NCI-H748 (cell line): ENCODE data around the gene TSPO.
A peak's percentile ranks its signal among the peaks of the same experiment; 100 is the strongest.
"Not testable (repeated sequence)": the region's sequence is repeated elsewhere in the genome, so short reads cannot be mapped to it uniquely, and the experiment has no call there.

Source experiments
- DNase-seq: peaks from one replicate; lab custom pipeline; 2025; ENCODE audit not compliant: unreplicated experiment; lab: John Stamatoyannopoulos, UW

Gene TSPO

DNA sequence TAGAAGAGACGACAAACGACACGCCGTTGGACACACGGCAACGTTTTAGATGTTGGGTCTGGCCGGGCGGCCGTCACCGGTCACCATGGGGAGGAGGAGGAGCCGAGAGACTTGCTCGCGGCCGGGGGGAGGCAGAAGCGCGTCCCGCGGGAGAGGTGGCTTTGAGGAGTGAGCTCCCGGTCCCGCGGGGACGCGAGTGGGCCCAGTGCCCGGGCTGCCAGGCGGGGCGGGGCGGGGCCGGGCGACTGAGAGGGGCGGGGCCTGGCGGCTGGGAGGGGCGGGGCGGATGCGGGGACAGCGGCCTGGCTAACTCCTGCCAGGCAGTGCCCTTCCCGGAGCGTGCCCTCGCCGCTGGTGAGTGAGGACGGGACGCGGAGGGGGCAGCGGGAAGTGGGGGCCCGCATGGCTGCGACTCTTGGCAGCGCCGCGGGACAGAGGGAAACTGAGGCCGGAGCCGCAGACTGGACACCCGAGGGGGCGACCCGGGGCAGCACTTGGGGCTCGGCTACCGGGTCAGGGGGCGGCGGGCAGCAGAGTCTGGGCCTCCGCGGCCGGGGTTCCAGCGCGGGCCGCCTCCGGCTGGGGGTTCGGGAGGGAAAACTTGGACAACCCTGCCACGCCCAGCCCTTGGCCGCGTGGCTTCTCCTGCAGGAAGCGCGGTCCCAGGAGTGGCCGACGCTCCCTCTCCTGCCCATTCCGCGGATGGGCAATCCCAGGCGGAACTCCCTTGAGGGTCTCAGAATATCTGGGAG is at the start of gene TSPO:
Gene TSPO (plus strand): TSS at position 309 of the 752 bp plus-strand sequence. CDS start 7,680 bp downstream, outside the sequence.
- DNase-seq = peak; percentile 28

DNA sequence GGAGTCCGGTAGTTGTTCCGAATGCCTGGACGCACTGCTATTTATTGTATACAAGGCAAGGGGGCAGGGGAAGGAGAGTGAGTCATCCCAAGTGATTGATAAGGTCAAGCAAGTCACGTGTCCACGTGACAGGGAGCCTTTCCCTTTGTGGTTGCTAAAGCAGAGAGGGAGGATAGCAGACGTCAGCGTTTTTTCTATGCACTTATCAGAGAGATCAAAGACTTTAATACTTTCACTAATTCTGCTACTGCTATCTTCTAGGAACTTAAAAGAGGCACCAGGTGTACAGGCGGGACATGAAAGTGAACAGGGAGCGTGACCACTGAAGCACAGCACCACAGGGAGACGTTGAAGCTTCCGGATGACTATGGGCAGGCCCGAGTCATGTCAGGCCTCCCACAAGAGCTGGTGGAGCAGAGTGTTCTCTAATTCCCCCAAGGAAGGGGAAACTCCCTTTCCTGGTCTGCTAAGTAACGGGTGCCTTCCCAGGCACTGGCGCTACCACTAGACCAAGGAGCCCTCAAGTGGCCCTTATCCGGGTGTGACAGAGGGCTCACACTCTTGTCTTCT is 47.2 kb upstream of the TSPO start:
- not testable (repeated sequence) for DNase-seq

DNA sequence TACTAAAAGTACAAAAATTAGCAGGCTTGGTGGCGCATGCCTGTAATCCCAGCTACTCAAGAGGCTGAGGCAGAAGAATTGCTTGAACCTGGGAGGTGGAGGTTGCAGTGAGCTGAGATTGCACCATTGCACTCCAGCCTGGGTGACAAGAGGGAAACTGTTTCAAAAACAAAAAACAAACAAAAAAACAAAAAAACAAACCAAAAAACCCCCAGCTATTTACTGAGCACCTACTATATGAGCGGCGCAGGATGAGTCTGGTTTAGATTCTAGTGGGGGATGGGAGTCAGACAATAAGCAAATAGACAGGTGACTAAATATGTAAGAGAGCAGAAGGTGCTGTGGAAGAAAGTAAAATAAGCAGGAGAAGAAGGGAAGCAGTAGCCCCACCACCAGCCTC is 46.4 kb upstream of the TSPO start:
- DNase-seq = not testable (repeated sequence)

DNA sequence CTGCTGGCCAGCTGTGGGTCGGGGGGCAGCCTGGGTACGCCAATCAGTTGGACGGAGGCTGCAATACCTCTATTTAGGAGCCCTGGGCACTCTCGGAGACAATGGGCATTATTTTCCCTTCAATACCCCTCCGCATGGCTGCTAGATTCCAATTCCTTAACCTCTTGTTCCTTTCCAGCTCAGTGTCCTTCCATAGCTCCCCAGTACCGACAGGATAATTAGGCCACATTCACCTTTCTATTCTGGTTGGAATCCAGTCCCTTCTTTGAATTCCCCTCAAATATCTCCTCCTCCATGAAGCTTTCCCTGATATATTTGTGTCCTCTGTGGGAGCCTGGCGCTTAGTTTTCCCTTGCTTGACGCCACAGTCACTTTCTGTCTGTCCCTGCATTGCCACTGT is 45.1 kb upstream of the TSPO start:
- no peak for DNase-seq

DNA sequence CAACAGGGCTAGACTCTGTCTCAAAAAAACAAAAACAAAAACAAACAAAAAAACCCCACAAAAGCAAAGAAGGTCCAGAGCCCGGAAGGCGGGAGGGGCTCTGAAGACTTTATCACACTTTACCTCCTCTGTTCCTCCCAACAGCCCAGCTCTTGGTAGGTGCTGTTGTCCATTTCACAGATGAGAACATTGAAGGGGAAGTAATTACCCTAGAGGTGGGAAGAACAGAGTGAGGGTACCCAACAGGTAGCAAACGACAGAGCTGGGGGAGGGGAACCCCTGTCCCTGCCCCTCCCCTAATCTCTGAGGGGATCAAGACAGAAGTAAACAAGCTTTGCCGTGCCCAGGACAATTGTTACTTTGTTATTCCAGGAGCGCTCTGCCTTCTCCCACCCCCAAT is 41.8 kb upstream of the TSPO start:
- DNase-seq = no peak

DNA sequence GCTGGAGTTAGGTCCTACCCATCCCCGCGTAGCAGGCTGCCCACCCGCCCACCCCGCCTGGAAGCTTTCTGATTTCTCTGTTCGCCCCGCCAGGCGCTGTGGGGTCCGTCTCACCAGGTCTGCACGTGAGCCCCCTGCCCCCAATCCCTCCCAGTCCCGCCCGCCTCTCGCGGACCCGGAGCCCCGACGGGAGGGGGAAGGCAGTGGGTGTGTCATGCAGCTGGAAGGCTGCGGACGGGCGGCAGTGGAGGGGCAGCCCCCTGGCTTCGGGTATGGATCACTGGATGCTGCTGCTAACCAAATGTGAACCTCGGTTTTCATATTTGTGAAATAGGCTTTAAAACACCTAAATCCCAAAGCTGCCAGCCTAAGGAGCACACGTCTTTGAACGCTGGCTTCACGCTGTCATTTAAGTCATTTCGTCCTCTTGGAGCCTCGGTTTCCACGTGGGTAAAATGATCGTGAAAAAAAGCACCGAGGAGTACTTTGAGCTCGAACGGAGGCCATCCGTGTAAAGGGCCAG is 41.4 kb upstream of the TSPO start:
- DNase-seq = peak; percentile 41

DNA sequence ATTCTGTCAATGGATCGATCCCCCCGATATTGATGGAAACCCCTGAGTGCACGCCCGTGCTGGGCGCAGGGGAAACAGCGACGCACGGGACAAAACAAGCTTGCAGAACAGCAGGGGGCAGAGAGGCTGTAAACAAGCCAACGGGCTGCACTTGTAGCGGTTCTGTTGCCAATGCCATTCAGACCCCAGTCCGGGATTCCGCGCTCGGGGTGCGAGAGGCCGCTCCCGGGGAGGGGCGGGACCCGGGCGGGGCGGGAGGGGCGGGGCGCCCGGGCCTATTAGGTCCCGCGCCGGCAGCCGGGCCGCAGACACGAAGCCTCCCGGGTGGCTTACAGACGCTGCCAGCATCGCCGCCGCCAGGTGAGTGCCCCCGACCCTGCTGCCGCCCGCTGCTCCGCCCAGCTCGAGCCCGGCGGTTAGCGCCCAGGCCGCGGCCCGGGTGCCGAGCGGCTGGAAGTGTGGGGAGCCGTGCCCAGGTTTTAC is 40.9 kb upstream of the TSPO start, which contains the start of gene BIK:
Gene BIK (plus strand): TSS at position 307 of the 483 bp plus-strand sequence. CDS start 13,273 bp downstream, outside the sequence.
- DNase-seq = peak; percentile 66

DNA sequence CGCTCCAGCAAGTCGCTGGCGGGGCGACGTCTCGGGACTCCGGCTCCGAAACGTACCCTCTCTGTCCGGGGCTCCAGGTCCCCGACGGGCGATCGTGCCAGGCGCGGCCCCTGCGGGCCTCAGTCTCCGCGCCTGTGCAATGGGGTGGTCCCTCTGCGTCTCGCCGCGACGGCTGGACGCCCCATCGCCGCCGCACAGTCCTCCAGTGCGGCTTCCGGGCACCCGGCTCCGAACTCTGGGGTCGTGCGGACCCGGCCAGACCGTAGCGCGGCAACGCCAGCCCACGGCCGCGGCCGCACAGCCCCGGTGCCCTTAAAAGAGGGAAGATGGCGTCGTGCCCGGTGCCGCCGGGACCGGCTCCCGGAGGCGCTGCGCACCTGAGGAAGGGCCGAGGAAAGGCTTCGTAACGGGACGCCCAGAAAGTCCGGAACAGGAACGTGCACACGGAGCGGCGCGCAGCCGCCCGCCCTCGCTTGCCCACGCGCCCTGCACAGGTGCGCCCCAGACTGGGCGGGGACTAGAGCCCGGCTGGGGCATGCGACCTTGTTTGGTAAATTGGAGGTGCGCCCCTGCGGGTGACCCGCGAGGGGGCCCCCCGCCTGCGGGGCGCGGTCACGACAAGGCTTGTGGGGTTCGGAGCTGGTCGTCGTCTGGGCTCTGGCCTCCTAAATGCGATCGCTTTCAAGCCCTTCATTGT is 40.3 kb upstream of the TSPO start:
- peak; percentile 48 for DNase-seq

DNA sequence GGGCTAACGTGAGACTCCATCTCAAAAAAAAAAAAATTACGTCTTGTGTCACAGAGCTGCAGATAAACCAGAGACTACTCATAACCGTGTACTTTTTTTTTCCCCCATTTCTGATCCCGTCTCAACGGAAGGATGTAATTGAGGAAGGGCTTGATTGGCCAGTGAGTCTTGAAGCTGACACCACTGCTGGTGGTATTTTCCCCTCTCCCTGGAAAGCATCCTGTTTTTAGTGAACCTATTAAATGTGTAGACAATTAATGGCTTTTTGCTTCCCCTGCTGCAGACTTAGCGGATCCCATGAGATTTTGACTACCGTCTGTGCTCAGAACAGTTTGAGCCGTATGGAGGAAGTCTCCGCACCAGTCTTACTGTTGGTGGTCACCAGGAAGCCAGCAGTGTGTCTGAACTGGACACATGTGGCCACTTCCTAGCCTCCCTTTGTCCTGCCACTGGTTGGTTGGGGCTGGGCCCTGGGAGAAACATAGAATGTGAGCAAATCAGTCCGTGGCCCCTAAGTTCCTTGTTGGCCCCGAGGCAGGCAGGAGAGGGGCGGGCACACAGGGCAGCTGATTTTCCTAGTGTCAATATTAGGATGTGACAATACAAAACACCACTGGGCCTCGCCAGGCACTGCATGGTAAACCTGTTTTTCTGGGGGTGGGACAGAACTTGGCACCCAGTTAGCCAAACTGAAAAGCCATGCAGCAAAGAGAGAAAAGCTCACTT is 37.7 kb upstream of the TSPO start:
- peak; percentile 69 for DNase-seq

DNA sequence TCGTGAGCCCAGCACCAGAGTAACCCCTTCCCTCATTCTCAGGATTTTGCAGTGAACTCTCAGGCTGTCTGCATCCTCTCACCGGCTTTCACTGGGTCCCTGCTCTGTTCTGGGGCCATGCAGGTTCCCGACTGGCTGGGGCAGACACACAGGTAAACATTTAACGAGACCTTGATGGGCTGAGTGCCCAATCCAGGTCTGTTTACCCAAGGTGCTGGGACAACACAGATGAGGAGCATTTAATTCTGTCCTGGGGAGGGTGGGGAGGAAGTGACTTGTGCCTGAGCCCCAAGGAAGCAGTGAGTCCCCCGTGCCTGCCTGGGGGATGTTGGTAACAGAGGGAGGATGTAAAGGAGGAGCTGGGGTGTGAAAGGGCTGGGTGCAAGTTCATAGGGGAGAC is 36.4 kb upstream of the TSPO start:
- peak; percentile 74 for DNase-seq

DNA sequence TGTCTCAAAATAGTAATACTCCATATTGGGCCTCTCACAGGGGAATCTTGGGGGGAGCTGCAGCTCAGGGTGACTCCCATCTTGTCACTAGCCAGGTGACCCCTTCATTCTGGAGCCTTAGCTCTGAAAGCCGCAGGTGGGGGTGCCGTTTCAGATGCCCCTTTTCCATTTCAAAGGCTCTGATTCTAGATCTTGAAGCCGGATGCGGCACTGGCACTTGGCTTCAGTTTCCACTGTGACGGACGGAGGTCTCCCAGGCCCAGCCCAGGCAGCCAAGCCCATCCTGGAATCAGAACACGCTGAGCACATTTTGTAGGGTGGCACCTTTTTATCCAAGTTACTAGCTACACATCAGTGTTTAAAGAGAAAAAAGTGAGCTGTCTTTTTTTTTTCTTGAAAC is 34.4 kb upstream of the TSPO start:
- no peak for DNase-seq

DNA sequence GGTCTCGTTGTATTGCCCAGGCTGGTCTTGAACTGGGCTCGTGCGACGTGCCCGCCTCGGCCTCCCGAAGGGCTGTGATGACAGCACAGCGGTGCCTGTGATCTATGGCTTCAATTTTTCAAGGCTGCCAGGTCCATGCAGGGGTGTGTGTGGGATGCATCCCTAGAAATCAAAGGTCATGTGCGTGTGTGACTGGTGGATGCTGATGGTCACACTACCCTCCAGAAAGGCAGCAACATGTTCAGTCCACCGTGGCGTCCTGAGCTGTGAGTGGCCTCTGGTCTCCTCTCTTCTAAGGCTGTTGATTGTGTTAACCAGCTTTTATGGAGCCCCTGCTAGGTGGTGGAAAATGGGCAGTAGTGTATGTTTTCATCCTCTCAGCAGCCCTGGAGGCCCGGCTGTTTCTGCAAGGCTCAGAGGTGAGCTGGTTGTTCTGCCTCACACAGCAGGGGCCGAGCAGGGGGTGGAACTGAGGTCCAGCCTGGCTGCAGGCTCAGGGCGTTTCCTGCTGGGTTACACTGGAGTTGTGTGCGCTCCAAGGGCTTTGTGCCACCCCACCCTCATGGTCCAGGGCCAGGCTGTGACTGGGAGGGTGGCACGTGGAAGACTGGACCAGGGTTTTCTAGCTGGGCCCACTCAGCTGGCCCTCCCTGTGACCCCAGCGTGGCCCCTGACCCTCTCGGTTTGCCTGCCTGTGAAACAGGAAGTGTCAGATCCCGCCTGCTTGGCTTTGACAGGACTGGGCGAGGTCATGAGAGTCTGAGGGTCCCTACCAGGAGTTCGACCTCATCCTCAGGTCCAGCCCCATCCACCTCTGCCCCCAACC is 33.1 kb upstream of the TSPO start:
- DNase-seq = no peak

DNA sequence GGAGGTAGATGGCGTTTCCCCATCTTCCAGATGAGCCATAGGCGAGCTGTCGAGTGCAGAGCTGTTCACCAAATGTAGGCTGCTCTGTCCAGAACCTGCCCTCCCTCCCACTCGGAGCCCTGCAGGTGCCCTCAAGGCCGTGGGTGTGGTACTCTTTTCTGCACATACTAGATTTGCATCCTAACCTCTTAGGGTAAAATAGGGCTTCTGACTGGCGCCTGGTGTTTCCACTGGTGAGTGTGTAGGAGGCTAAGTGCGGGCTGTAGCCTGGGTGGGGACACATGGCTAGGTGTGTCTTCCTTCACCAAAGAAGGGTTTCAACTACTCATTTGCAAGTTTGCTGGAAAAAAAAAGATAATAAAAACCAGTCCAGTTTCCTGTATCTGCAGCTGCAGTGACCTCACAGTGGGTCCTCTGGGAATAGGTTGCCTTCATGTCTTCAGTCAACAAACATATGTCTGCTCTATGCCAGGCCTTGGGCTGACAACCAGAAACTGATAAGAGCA is 32.4 kb upstream of the TSPO start:
- DNase-seq = no peak

DNA sequence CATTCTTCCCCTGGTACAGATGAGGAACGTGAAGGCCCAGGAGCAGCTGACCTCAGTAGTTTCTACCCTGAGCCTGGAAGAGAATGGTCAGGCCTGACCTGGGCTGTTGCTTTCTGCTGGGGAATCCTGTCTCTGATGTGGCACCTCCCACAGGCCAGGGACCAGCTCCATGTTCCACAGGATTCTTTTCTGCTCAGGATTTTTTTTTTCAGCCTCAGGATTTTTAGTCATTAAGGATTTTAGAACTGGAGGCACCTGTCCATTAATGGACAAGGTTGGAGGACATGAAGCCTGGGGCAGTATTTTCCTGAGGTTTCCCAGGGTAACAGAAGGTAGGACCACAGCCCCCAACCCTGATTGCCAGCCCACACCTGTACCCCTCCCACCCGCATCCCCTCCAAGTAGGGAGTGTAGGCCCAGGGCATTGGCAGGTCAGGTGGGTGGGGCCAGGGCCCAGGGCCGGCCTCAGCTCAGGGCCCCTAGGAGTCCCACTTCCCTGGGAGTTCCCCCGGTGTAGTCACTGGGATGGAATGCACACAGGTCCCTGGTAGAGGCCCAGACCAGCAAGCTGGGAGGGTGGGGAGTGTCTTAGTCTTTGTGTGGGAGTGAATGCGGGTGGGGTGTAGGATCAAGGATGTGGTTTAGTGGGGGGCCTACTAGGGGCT is 24.7 kb upstream of the TSPO start:
- DNase-seq = no peak

DNA sequence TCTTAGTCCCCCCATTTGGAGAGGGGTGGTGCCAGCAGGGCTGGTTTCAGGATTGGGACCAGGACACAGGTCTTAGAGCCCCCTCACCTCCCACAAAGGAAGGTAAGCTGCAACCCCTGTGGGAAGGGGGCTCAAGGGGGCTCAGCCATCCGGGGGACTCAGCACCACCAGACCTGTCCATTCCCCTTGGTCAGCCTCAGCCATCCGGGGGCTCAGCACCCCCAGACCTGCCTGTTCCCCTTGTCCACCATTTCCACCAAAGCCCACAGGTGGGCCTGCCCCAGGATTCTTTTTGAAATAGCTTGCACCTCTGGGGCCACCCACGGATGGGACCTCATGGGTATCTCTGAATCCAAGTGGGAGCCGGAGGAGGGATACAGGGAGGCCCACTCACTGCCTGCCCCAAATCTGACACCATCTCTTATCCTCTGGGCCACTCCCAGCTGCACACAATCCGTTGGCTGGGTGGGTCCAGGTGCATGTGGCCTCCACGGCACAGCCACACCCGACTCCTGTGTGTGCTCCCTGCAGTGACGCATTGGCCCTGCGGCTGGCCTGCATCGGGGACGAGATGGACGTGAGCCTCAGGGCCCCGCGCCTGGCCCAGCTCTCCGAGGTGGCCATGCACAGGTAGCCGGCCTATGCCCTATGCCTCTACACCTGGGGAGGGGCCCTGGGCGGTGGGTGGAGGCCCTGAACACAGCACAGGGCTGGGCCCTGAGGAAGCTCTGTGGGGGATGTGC is 24.0 kb upstream of the TSPO start:
- DNase-seq = peak; percentile 63

DNA sequence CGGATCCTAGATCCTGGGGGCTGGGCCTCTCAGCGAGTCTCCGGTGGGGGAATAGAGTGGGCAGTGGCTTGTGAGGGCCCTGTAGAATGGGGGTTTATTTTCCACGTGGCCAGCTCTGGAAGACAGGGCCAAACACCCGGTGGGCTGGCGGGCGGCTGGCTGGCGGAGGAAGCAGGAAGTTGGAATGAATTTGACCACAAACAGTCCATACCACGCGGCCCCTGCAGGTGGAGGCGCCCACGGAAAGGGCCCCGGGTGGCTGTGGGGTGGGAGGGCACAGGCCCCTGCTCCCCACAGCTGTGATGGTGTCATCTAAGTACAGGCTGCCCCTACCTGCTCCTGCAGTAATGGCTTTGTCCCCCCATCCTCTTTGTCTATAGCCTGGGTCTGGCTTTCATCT is 23.2 kb upstream of the TSPO start:
- DNase-seq = no peak

DNA sequence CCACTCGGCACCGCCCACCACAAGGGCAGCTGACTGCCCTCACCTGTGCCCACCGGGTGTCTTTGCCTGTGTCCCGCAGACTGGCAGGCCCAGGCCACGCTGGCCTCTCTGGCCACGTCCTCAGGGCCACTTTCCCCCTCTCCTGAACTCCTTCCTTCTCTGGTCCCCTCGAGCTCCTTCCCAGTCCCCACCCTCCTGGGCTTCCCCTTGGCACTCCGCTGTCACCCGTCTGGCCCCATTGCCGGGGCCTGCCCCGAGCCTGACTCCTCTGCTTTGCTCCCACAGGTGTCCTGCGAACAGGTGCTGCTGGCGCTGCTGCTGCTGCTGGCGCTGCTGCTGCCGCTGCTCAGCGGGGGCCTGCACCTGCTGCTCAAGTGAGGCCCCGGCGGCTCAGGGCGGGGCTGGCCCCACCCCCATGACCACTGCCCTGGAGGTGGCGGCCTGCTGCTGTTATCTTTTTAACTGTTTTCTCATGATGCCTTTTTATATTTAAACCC is 22.4 kb upstream of the TSPO start:
- peak; percentile 94 for DNase-seq
